GM12891 (cell line): Measurements from ENCODE around the gene TRIM47.

Experiments
- PAX5 ChIP-seq: IDR thresholded peaks from 2 replicates; pipeline ENCODE4 v1.6.1; 2011; ENCODE audit warnings: low read length, moderate library complexity, mild to moderate bottlenecking; ENCODE audit not compliant: insufficient read depth, severe bottlenecking
- POLR2A ChIP-seq: IDR thresholded peaks from 2 replicates; pipeline ENCODE4 v1.6.1; 2011; ENCODE audit warnings: low read depth, low read length, control low read depth
- POLR2AphosphoS5 ChIP-seq: IDR thresholded peaks from 2 replicates; pipeline ENCODE4 v1.6.1; 2011; ENCODE audit warnings: low read depth, low read length, control low read depth
- POU2F2 ChIP-seq: IDR thresholded peaks from 2 replicates; pipeline ENCODE4 v1.6.1; 2011; ENCODE audit warnings: low read depth, mild to moderate bottlenecking, control low read depth, low read length, moderate library complexity
- SPI1 ChIP-seq: IDR thresholded peaks from 2 replicates; pipeline ENCODE4 v1.6.1; 2011; ENCODE audit warnings: low read depth, low read length, control low read depth
- TAF1 ChIP-seq: IDR thresholded peaks from 2 replicates; pipeline ENCODE4 v1.6.1; 2011; ENCODE audit warnings: low read depth, low read length, control low read depth

DNA sequence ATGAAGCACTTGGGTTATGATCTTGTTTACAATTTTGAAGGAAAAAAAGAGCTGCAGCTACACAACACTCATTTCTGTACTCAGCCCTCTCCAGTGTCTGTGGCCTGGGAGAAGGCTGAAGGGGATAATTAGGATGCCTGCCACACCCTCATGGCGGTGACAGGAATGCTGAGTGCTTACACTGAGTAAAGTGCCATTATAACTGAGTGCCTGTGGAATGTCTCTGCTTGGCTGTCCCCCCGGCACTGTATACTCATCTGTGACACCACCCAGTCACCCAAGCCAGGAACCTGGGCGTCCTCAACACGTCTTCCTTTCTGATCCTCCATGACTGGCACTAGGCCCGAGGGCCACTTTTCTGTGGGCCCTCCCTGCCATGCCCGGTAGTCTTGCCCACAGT, 29.8 kb upstream of the TRIM47 start:
- no peak for TF ChIP-seq POLR2AphosphoS5
- TF ChIP-seq POU2F2, result no peak
- no peak for TF ChIP-seq TAF1
- TF ChIP-seq POLR2A, result no peak
- no peak for TF ChIP-seq SPI1
- TF ChIP-seq PAX5, result no peak
